Measurements from ENCODE around the gene ZXDA. TPM values are rescaled to one million over a fixed set of nuclear protein-coding genes. Genes with fewer than 3 reads are reported as not detected.

ZXDA gene
- polyA plus RNA-seq, 1 donor (not counting 4 experiments of a cell fraction or from before 2014, with no cell fraction given), result 1.2 TPM

GRCh38 chrX:57904176-57904880 lies 5.9 kb downstream of the ZXDA start:
- TF ChIP-seq EZH2 (IDR thresholded peaks at IDR 0.05; ENCODE audit: low read length), result no peak
- no peak for TF ChIP-seq CTCF (optimal IDR thresholded peaks at IDR 0.05 in 1 of 3, IDR thresholded peaks at IDR 0.05 in 1 of 3, conservative IDR thresholded peaks at IDR 0.05 in 1 of 3; ENCODE audit: extremely low read depth in 1 of 3, insufficient read depth in 2 of 3, low read length in 3 of 3)
- Histone ChIP-seq H2AFZ (ENCODE audit: control insufficient read depth, low read length) (no peak overlapping the region), H3K4me2 (ENCODE audit: control insufficient read depth, extremely low read depth, insufficient read depth, low read depth, low read length) (no peak overlapping the region), H3K27me3 (ENCODE audit: control insufficient read depth, extremely low read depth, insufficient read depth, low read length) (no peaks in the 10 kb centered on the region), H3K36me3 (ENCODE audit: control insufficient read depth in 2 of 2, extremely low read depth in 1 of 2, insufficient read depth in 2 of 2, low read length in 2 of 2) (no peaks in the 10 kb centered on the region), H3K9me1 (ENCODE audit: control insufficient read depth, extremely low read depth, insufficient read depth, low read length) (no peaks in the 10 kb centered on the region), H4K20me1 (ENCODE audit: control insufficient read depth, extremely low read depth, insufficient read depth, low read length) (no peaks in the 10 kb centered on the region), H3K79me2 (ENCODE audit: control insufficient read depth, insufficient read depth, low read length) (no peaks in the 10 kb centered on the region), H3K4me3 (ENCODE audit: control insufficient read depth in 2 of 3, extremely low read depth in 1 of 3, insufficient read depth in 2 of 3, low read depth in 1 of 3, low read length in 3 of 3) (no peak overlapping the region), H3K27ac (ENCODE audit: control insufficient read depth, insufficient read depth, low read length) (no peak overlapping the region), H3K9me3 (ENCODE audit: control insufficient read depth, low read depth, low read length) (no peaks in the 10 kb centered on the region), H3K4me1 (ENCODE audit: control insufficient read depth, extremely low read depth, insufficient read depth, low read length) (no peaks in the 10 kb centered on the region), H3K9ac (ENCODE audit: control insufficient read depth, extremely low read depth, insufficient read depth, low read length) (no peak overlapping the region)
- DNase-seq (ENCODE audit: low read depth, low spot score) (no peak), FAIRE-seq (no peak)
- dilution Hi-C loops (cut with MboI; ENCODE audit: extremely low pct_ligation_motif_present, low sequenced_read_pairs), result no loop called here

DNA sequence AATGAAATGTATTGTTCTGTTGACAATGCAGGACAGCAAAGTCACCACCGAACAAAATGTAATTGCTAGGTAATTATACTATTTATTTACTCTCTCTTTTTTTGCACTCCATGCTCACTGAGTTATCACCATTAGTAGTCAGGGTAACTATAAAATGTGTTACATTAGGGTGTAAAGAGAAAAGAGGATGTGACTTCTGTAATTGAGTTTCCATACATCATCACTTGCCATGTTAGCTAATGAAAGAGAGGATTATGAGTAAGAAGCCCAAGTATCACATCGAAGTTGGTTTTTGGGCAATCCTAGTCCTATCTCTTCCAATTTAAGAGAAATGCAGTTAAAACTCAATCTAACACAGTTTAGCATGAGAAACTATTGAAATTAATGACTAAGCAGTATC lies 7.6 kb downstream of the ZXDA start:
- H3K9me3 ChIP-seq (ENCODE audit: control insufficient read depth, low read depth, low read length), result no peaks in the 10 kb centered on the region
- no peaks in the 10 kb centered on the region for H3K4me1 ChIP-seq (ENCODE audit: control insufficient read depth, extremely low read depth, insufficient read depth, low read length)
- no peak overlapping the region for H3K4me3 ChIP-seq (ENCODE audit: control insufficient read depth in 2 of 3, extremely low read depth in 1 of 3, insufficient read depth in 2 of 3, low read depth in 1 of 3, low read length in 3 of 3)
- H2AFZ ChIP-seq (ENCODE audit: control insufficient read depth, low read length), result no peak overlapping the region
- no peak overlapping the region for H3K4me2 ChIP-seq (ENCODE audit: control insufficient read depth, extremely low read depth, insufficient read depth, low read depth, low read length)
- no peak overlapping the region for H3K9ac ChIP-seq (ENCODE audit: control insufficient read depth, extremely low read depth, insufficient read depth, low read length)
- TF ChIP-seq CTCF (optimal IDR thresholded peaks at IDR 0.05 in 1 of 3, IDR thresholded peaks at IDR 0.05 in 1 of 3, conservative IDR thresholded peaks at IDR 0.05 in 1 of 3; ENCODE audit: extremely low read depth in 1 of 3, insufficient read depth in 2 of 3, low read length in 3 of 3) (no peak), EZH2 (IDR thresholded peaks at IDR 0.05; ENCODE audit: low read length) (no peak)
- no peaks in the 10 kb centered on the region for H3K79me2 ChIP-seq (ENCODE audit: control insufficient read depth, insufficient read depth, low read length)
- H3K27me3 ChIP-seq (ENCODE audit: control insufficient read depth, extremely low read depth, insufficient read depth, low read length), result no peaks in the 10 kb centered on the region
- dilution Hi-C loops (cut with MboI; ENCODE audit: extremely low pct_ligation_motif_present, low sequenced_read_pairs), result no loop called here
- DNase-seq (ENCODE audit: low read depth, low spot score) (no peak), FAIRE-seq (no peak)
- no peaks in the 10 kb centered on the region for H3K36me3 ChIP-seq (ENCODE audit: control insufficient read depth in 2 of 2, extremely low read depth in 1 of 2, insufficient read depth in 2 of 2, low read length in 2 of 2)
- no peak overlapping the region for H3K27ac ChIP-seq (ENCODE audit: control insufficient read depth, insufficient read depth, low read length)
- H4K20me1 ChIP-seq (ENCODE audit: control insufficient read depth, extremely low read depth, insufficient read depth, low read length), result no peaks in the 10 kb centered on the region
- H3K9me1 ChIP-seq (ENCODE audit: control insufficient read depth, extremely low read depth, insufficient read depth, low read length), result no peaks in the 10 kb centered on the region
